Heart left ventricle (tissue), 13 donors: ENCODE measurements around the gene GNB2.

Experiments used
- POLR2A ChIP-seq, 2 donors: fragments of 450-650 bp; IDR thresholded peaks; one replicate each; pipeline ENCODE4 v1.6.1; 2017; ENCODE audit warnings: antibody characterized with exemption in 2 of 2, mild to moderate bottlenecking in 2 of 2, moderate library complexity in 2 of 2
- TF ChIP-seq, protein P1 (sequence below), 12 donors: fragments of 200-600 bp; sonication (generic) in 4 of 12; IDR thresholded peaks; one replicate each; pipeline versions ENCODE4 v1.5.0 to v1.8.0; 2018 to 2022; ENCODE audit warnings: antibody characterized with exemption in 12 of 12, mild to moderate bottlenecking in 5 of 12
- donor health status: ischemic (EF 13 %, LVEDD 7.1; RV severe dilation, severe dysfunction).
- donor health status: DM: no; HTN: yes; CAD: no.
- donor health status: DM: no; HTN: no; CAD: no.
- donor health status: ischemic (EF 25% LVEDD 6.9; RV normal size, moderate dysfunction).
- donor health status: ischemic (EF 25% LVEDD 5.7; RV mildly dilated, moderate dysfunction).
- donor health status: ischemic (EF 35%, LVEDD 5.7; RV mildly dilated, moderate dysfunction).
- donor health status: nonischemic (EF 11% LVEDD 7.7; RV severe dilation, severe dysfunction).
- donor health status: DM: yes; HTN: yes; CAD: no.
- donor health status: PGD.
- donor health status: ischemic (EF 29% LVEDD 5.4; RV normal size, mild dysfunction).
- donor health status: nonischemic (EF 23%, LVEDD 6.1; RV moderate dilation, normal function).

DNA sequence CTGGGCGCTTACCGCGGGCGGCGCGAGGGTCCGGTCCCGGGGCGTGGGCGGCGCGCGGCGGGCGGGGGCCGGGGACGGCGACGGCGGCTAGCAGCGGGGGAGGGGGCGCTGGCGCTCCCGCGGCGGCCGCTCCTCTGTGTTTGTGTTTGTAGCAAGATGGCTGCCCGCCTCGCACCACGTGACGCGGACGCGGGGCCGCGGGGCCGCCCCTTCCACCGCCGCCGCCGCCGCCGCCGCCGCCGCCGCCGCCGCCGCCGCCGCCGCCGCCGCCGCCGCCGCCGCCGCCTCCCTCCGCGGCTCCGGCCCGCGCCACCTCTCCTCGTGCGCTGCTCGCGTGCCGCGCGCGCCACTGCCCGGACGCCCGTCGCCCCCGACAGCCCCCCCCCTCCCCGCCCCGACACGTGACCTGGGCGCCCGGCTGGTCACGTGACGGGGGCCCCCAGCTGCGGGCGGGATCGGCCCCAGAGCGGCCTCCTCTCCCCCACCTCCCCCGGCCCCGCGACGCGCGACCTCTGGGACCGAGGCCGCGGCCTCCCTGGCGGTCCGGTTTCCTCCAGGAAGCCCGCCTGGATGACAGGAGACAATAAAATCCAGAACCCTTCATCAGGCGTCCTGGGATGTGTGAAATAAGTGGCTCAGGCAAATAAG lies 20.7 kb downstream of the GNB2 start, which contains the start of gene GIGYF1:
- no peak for TF ChIP-seq POLR2A (IDR thresholded peaks at IDR 0.05)
- TF ChIP-seq, protein P1, sequence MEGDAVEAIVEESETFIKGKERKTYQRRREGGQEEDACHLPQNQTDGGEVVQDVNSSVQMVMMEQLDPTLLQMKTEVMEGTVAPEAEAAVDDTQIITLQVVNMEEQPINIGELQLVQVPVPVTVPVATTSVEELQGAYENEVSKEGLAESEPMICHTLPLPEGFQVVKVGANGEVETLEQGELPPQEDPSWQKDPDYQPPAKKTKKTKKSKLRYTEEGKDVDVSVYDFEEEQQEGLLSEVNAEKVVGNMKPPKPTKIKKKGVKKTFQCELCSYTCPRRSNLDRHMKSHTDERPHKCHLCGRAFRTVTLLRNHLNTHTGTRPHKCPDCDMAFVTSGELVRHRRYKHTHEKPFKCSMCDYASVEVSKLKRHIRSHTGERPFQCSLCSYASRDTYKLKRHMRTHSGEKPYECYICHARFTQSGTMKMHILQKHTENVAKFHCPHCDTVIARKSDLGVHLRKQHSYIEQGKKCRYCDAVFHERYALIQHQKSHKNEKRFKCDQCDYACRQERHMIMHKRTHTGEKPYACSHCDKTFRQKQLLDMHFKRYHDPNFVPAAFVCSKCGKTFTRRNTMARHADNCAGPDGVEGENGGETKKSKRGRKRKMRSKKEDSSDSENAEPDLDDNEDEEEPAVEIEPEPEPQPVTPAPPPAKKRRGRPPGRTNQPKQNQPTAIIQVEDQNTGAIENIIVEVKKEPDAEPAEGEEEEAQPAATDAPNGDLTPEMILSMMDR (IDR thresholded peaks at IDR 0.05): no peak
